GM21576 (cell line): ENCODE data around the gene NAT8L.
"Not testable (repeated sequence)": the region's sequence is repeated elsewhere in the genome, so short reads cannot be mapped to it uniquely, and the experiment has no call there.

ENCODE experiments used
- ATAC-seq: cut with Tn5 transposase; IDR thresholded peaks from one replicate; pipeline ENCODE4 v1.9.1; 2021; ENCODE audit warnings: mild to moderate bottlenecking, moderate library complexity; ENCODE audit not compliant: unreplicated experiment

NAT8L gene

GRCh38 chr4:2059046-2059725, at the start of gene NAT8L:
Gene NAT8L, plus strand, starts transcription at chr4:2059327. Its CDS starts 185 bp downstream, at chr4:2059512.
- ATAC-seq = no peak

DNA sequence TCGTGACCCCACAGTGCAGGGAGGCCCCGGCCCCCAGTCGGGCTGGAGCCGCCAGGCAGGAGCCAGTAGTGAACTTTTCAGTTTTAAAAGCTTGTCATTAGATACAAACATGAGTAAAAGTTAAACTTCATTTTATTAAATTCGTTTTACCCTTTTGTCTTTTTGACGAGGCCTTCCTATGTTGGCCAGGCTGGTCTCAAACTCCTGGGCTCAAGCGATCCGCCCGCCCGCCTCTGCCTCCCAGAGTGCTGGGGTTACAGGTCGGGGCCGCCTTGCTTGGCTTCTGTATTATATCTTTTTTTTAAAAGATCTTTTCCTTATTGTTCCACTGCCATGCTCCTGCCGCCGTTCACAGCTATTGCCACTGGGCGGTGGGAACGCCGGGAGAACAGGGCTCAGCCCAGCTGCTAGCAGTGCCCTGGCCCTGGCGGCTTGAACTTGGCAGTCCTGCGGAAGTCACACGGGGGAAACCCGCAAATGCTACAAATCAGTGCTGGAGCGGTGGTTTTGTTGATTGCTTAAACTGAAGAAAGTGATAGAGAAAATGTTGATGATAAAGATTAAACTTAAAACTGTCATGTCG, 49.4 kb upstream of the NAT8L start:
- no peak for ATAC-seq

DNA sequence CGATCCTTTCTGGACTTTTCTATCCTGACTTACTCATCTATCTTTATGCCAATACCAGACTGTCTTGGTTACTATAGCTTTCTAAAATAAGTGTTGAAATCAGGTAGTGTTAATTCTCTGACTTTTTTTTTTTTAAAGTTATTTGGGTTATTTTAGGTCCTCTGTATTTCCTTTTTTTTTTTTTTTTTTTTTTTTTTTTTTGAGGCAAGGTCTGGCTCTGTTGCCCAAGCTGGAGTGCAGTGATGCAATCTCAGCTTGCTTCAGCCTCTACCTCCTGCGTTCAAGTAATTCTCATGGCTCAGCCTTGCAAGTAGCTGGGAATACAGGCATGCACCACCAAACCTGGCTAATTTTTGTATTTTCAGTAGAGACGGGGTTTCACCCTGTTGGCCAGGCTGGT, 47.5 kb upstream of the NAT8L start:
- no peak for ATAC-seq

DNA sequence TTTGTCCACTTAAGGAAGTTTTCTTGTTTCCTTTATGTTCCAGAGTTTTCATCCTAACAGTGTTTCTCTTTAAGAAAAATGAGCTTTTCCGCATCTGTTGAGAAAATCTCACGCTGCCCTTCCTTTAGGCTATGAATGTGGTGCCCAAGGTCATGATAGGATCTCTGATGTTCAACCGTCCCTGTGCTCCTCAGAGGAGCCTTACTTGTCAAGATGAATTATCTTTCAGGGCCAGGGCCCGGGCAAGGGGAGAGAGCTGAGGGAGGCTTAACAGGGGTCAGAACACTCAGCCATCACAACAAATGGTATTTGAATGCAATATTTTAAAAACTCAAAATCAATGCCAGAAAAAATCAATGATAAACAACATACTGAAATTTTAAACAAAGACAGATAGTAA, 44.1 kb upstream of the NAT8L start:
- no peak for ATAC-seq

DNA sequence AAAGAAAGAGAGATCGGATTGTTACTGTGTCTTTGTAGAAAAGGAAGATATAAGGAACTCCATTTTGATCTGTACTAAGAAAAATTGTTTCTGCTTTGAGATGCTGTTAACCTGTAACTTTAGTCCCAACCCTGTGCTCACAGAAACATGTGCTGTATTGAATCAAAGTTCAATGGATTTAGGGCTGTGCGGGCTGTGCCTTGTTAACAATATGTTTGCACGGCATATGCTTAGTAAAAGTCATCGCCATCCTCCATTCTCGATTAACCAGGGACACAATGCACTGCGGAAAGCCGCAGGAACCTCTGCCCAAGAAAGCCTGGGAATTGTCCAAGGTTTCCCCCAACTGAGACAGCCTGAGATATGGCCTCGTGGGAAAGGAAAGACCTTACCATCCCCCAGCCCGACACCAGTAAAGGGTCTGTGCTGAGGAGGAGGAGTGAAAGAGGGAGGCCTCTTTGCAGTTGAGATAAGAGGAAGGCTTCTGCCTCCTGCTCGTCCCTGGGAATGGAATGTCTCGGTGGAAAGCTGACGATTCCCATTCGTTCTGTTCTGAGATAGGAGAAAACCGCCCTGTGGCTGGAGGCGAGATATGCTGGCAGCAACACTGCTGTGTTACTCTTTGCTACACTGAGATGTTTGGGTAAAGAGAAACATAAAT, 37.6 kb upstream of the NAT8L start:
- ATAC-seq = not testable (repeated sequence)

DNA sequence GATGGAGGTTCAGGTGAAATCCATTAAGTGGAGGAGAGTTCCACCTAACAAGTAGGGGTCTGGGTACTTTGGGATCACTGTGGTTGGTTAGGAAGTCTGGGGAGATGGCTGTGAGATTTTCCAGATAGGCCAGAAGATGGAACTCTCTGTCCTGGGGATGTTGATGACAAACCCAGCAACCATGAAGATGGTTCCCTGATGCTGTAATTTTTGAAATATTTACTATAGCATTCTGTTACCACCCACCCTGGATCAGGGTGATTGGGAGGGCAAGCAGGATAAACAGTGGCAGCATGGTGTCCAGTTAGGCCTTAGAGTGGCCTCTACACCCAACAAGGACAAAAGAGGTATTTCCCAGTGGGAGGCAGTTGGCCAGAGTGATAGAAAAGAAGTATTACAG, 34.4 kb upstream of the NAT8L start:
- ATAC-seq = no peak

GRCh38 chr4:2025817-2026216, 33.3 kb upstream of the NAT8L start:
- ATAC-seq = no peak

GRCh38 chr4:2027120-2027519, 32.0 kb upstream of the NAT8L start:
- ATAC-seq = not testable (repeated sequence)

DNA sequence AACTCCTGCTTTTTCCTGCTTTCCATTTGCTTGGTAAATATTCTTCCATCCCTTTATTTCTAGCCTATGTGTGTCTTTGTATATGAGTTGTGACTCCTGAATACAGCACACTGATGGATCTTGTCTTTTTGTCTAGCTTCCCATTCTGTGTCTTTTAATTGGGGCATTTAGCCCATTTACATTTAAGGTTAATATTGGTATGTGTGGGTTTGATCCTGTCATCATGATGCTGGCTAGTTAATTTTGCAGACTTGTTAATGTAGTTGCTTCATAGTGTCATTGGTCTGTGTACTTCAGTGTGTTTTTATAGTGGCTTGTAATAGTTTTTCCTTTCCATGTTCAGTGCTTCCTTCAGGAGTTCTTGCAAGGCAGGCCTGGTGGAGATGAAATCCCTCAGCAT, 28.0 kb upstream of the NAT8L start:
- ATAC-seq = not testable (repeated sequence)

DNA sequence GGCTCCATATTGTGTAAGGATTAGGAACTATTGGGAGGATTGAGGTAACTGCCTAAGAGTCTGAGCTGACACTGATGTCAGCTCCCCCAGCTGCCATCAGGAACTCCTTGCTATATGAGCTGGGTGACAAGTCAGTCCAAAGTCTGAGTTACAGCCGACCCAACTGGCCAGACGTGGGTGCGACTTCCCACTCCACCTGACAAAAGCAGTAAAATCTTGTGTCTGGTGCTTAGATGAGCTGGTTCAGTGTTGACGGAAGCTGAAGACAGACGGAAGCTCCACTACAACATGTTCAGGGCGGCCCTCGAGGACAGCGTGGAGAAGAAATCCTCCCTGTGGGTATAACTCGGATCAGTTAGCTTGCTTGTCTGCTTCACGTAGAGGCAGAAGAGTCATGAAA, 22.8 kb upstream of the NAT8L start:
- no peak for ATAC-seq

DNA sequence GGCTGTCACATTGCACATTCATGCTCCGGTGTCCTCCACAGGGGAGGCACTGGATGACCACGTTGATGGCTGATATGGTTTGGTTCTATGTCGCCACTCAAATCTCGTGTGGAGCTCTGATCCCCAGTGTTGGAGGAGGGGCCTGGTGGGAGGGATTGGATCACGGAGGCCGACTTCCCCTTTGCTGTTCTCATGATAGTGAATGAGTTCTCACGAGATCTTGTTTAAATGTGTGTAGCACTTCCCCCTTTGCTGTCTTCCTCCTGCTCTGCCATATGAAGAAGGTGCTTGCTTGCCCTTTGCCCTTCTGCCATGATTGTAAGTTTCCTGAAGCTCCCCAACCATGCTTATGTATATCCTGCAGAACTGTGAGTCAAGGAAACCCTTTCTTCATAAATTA, 22.3 kb upstream of the NAT8L start:
- no peak for ATAC-seq

DNA sequence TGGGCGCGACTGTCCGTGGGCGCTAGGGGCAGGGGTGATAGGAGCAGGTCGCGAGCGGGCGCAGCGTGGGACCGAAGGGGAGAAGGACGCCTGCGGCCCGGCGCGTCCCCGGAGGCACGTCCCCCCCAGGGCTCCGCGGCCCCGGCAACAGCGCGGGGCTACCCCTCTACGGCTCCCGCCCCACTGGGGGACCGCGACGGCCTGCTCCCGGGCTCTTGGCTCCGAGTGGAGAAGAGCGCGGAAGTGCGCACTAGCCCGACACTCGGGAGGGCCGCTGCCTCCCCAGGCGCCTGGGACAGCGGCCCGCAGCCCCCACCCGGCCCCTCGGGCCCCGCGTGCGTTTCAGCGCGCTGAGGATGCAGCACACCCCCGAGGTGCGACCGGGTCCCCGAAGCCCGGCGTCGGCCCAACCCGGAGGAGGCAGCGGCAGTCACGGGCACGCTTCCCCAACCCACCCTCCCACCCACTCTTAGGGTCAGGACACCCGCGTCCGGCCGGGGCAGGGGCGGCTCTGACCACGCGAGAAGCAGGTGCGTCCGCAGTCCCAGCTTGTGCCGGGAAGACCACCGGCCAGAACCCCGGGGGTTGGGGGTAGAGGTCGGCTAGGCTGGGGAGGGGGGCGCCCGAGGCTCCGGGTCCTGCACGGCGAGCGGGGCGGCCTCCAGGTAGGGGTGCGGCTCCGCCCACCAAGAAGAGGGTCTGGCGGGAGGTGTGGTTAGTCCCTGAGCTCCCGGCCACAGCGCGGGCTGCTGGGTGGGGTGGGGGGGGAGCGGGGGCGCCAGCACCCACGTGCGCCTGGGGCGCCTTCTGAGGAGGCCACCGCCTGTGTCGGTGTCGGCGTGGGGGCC, 18.5 kb upstream of the NAT8L start:
- ATAC-seq = no peak

- ATAC-seq = peak; percentile 73
These were observed 17.6 kb upstream of the NAT8L start for GRCh38 chr4:2041239-2042130.

GRCh38 chr4:2042204-2042946, 16.8 kb upstream of the NAT8L start:
- peak; percentile 16 for ATAC-seq

DNA sequence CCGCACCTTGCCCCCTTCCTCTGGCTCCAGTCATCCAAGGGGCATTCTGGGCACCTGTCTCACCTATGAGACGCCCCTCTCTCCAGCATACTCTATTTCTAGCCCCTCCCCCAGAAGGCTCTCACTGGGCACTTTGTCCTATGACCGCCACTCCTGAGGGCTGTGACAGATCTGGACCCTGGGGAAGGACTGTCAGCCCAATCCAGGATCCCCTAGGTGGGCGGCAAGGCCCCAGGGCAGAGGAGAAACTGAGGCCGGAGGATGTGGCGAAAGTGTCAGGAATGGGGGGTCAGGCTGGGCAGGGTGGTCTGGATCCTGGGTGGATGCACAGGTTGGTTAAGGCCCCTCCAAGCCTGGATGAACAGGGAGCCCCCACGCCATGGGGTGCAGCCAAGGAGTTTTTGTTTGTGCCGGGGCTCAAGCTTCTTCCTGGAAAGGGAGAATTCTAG, 16.2 kb upstream of the NAT8L start:
- no peak for ATAC-seq

GRCh38 chr4:2043396-2044118, 15.6 kb upstream of the NAT8L start:
- ATAC-seq = no peak

DNA sequence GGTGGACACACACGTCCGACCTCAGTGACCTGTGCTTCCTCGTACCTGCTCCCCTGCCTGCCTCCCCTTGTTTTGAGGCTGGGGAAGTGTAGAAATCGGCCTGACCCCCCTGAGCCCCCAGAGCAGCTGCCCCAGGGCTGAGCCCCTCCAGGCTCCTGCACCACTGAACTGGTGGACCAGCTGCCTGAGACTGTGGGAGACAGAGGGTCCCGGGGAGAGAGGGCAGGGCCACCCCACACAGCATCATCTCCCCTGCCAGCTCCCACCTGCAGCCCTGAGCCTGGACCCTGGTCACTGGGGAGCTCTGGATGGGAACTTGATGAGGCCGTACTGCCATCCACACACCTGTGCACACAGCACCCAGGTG, 15.0 kb upstream of the NAT8L start:
- ATAC-seq = no peak

- ATAC-seq = no peak
These were observed 14.3 kb upstream of the NAT8L start for GRCh38 chr4:2044542-2045517.
